Natural killer cell treated with Interleukin-12 subunit alpha and Interleukin-12 subunit beta and Interleukin-15 and Interleukin-18, amount 100 ng/mL, for 72 hours (primary cell): ENCODE data around the gene HACE1. TPM values are rescaled to one million over a fixed set of nuclear protein-coding genes. Genes with fewer than 3 reads are reported as not detected.
"Not testable (repeated sequence)": the region's sequence is repeated elsewhere in the genome, so short reads cannot be mapped to it uniquely, and the experiment has no call there.

Experiments
- ATAC-seq, 2 donors: fragments of 150-1000 bp; cut with Tn5 transposase in 1 of 2; sonication (Bioruptor Pico), chemical (Tn5 transposase) in 1 of 2; 2 replicates each; pipeline ENCODE4 v1.10.0; 2021
- DNase-seq: peaks from one replicate; pipeline ENCODE4 v3.0.0; 2022; ENCODE audit warnings: low spot score
- H3K27ac Mint-ChIP-seq, 2 donors: 1 replicate in 1 of 2; 2 replicates in 1 of 2; pipeline ENCODE4 v1.8.0; 2022; ENCODE audit warnings: mixed read lengths in 2 of 2, mild to moderate bottlenecking in 1 of 2, moderate library complexity in 1 of 2
- H3K27me3 Mint-ChIP-seq, 2 donors: 1 replicate in 1 of 2; 2 replicates in 1 of 2; pipeline ENCODE4 v1.8.0; 2022; ENCODE audit warnings: mixed read lengths in 2 of 2
- H3K36me3 Mint-ChIP-seq: one replicate; pipeline ENCODE4 v1.8.0; 2022; ENCODE audit warnings: mixed read lengths
- H3K4me1 Mint-ChIP-seq, 2 donors: 1 replicate in 1 of 2; 2 replicates in 1 of 2; pipeline ENCODE4 v1.8.0; 2022; ENCODE audit warnings: low read depth in 2 of 2, mixed read lengths in 2 of 2, mild to moderate bottlenecking in 1 of 2
- H3K4me3 Mint-ChIP-seq: one replicate; pipeline ENCODE4 v1.8.0; 2022; ENCODE audit warnings: mixed read lengths
- H3K9me3 Mint-ChIP-seq: 2 replicates; pipeline ENCODE4 v1.8.0; 2022; ENCODE audit warnings: mixed read lengths
- total RNA-seq, 2 donors: library from RNA; stranded (reverse); gene quantifications; one replicate each; pipeline ENCODE4 v1.2.3, GENCODE V29; 2022

Gene HACE1, protein sequence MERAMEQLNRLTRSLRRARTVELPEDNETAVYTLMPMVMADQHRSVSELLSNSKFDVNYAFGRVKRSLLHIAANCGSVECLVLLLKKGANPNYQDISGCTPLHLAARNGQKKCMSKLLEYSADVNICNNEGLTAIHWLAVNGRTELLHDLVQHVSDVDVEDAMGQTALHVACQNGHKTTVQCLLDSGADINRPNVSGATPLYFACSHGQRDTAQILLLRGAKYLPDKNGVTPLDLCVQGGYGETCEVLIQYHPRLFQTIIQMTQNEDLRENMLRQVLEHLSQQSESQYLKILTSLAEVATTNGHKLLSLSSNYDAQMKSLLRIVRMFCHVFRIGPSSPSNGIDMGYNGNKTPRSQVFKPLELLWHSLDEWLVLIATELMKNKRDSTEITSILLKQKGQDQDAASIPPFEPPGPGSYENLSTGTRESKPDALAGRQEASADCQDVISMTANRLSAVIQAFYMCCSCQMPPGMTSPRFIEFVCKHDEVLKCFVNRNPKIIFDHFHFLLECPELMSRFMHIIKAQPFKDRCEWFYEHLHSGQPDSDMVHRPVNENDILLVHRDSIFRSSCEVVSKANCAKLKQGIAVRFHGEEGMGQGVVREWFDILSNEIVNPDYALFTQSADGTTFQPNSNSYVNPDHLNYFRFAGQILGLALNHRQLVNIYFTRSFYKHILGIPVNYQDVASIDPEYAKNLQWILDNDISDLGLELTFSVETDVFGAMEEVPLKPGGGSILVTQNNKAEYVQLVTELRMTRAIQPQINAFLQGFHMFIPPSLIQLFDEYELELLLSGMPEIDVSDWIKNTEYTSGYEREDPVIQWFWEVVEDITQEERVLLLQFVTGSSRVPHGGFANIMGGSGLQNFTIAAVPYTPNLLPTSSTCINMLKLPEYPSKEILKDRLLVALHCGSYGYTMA
- 10 to 100 TPM; 14.1 to 16.8 TPM for total RNA-seq

DNA sequence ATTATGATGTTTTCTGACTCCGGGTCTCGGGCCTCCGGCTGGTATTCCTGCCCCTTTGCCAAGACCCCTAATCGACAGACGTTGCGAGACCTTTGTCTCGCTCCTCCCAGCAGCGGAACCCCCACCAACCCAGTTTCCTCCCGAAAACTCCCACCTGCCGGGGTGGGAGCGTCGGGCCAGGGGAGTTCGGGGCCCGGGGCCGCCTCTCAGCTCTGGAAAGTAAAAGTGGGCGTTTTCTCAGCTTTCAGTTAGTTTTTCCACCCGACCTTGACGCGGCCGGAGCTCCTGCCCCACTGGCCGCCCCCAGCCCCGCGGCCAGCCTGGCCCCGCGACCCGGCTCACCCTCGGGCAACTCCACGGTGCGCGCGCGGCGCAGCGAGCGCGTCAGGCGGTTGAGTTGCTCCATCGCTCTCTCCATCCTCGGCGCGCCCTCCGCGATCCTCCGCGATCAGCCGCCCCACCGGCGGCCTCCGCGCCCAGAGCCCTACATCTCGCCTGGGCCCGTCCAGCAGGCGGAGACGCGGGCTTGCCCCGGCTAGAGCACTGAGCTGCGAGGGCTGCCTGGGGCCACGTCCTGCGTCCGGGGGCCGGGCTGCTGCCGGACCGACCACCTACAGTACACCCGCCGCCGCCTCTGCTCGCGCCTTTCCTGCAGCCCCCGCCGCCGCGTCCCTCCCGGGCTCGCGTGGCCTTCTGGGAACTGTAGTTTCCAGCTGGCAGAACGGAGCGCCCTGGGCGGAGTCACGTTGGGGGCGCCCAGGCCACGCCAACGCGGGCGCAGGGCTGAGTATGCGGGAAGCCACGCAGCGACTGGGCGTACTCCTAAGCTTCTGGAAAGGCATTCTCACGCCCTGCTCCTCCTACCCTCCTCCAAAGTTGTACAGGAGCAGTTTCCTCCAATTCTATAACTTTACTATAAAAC, at the start of gene HACE1:
Gene HACE1, minus strand, starts transcription at position 695 of the 922 bp plus-strand sequence. Its CDS starts 277 bp downstream, at position 418.
- H3K27ac Mint-ChIP-seq = peak within 1 kb of the TSS in 1 of 2 donors; percentile 62

GRCh38 chr6:104908888-104909525, 49.3 kb upstream of the HACE1 start:
- H3K27me3 Mint-ChIP-seq = peaks cover 0 to 44% of the 10 kb centered on the region in 2 donors
- H3K27ac Mint-ChIP-seq = no peak overlapping the region
- ATAC-seq = no peak
- H3K36me3 Mint-ChIP-seq = no peaks in the 10 kb centered on the region
- no peaks in the 10 kb centered on the region for H3K4me1 Mint-ChIP-seq
- no peak for DNase-seq
- no peak overlapping the region for H3K4me3 Mint-ChIP-seq
- H3K9me3 Mint-ChIP-seq = no peaks in the 10 kb centered on the region

More for the DNA sequence above, at the start of gene HACE1:
- Mint-ChIP-seq H3K4me1 (peaks cover 11 to 14% of the 10 kb centered on the region in 2 donors), H3K4me3 (peak within 1 kb of the TSS; percentile 85), H3K36me3 (no peaks in the 10 kb centered on the region), H3K27me3 (peaks cover 10 to 11% of the 10 kb centered on the region in 2 donors), H3K9me3 (no peaks in the 10 kb centered on the region)
- ATAC-seq = peak; percentile 99
- DNase-seq = peak; percentile 92

DNA sequence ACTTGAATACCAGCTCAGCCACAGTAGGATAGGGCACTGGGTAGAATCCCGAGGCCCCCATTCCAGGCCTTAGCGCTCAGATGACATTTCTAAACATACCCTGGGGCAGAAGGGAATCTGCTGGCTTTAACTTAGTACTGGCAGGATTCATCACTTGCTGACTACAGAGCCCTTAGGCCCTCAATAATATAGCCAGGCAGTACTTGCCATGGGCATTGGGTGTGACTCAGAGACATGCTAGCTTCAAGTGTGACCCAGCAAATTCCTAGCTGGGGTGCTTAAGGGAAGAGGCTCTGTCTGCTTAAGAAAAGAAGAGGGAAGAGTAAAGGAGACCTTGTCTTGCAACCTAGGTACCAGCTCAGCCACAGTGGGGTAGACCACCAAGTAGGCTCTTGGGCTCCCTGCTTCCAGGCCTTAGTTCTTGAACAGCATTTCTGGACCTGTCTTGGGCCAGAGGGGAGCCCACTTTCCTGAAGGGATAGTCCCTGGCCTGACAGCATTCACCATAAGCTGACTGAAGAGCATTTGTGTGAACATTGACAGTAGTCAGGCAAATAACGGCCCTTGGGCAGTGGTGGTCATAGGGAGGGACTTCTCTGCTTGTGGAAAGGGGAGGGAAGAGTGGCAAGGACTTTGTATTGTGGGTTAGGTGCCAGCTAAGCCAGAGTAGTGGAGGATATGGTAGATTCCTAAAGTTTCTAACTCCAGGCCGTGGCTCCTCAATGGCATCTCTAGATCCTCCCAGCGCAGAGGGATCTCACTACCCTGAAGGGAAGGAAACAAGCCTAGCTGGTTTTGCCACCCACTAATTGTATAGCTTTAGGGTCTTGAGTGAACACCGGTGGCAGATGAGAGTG, 48.5 kb upstream of the HACE1 start:
- Mint-ChIP-seq H3K27me3 (peaks cover 0 to 39% of the 10 kb centered on the region in 2 donors), H3K27ac (no peak overlapping the region), H3K9me3 (no peaks in the 10 kb centered on the region), H3K4me3 (no peak overlapping the region), H3K4me1 (no peaks in the 10 kb centered on the region), H3K36me3 (no peaks in the 10 kb centered on the region)
- no peak for ATAC-seq
- no peak for DNase-seq

DNA sequence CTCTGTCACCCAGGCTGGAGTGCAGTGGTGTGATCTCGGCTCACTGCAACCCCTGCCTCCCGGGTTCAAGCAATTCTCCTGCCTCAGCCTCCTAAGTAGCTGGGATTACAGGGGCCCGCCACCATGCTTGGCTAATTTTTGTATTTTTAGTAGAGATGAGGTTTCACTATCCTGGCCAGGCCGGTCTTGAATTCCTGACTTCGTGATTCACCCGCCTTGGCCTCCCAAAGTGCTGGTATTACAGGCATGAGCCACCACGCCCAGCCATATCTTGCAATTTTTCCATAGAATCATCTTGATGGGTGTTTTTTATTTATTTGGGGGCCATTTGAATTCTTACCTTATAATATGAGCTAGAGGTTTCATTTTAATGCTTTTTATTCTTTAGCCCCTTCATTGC, 39.2 kb upstream of the HACE1 start:
- not testable (repeated sequence) for H3K9me3 Mint-ChIP-seq, H3K4me3 Mint-ChIP-seq, H3K36me3 Mint-ChIP-seq, DNase-seq, H3K27ac Mint-ChIP-seq, ATAC-seq, H3K4me1 Mint-ChIP-seq
- H3K27me3 Mint-ChIP-seq = peaks cover 13 to 30% of the 10 kb centered on the region in 2 donors

- ATAC-seq (no peak), DNase-seq (no peak)
- no peak overlapping the region for H3K27ac Mint-ChIP-seq
- no peaks in the 10 kb centered on the region for H3K9me3 Mint-ChIP-seq
- peaks cover 21 to 42% of the 10 kb centered on the region in 2 donors for H3K27me3 Mint-ChIP-seq
- H3K4me3 Mint-ChIP-seq = no peak overlapping the region
- H3K36me3 Mint-ChIP-seq = no peaks in the 10 kb centered on the region
- no peaks in the 10 kb centered on the region for H3K4me1 Mint-ChIP-seq
Observed at GRCh38 chr6:104896914-104897313, 37.2 kb upstream of the HACE1 start.

GRCh38 chr6:104888066-104888465, 28.3 kb upstream of the HACE1 start:
- H3K4me3 Mint-ChIP-seq = no peak overlapping the region
- H3K36me3 Mint-ChIP-seq = no peaks in the 10 kb centered on the region
- no peak for ATAC-seq
- peaks cover 4% of the 10 kb centered on the region for H3K9me3 Mint-ChIP-seq
- peaks cover 16 to 47% of the 10 kb centered on the region in 2 donors for H3K27me3 Mint-ChIP-seq
- no peaks in the 10 kb centered on the region for H3K4me1 Mint-ChIP-seq
- DNase-seq = no peak
- H3K27ac Mint-ChIP-seq = no peak overlapping the region

- H3K9me3 Mint-ChIP-seq = peaks cover 4% of the 10 kb centered on the region
- no peaks in the 10 kb centered on the region for H3K36me3 Mint-ChIP-seq
- ATAC-seq (no peak), DNase-seq (no peak)
- no peak overlapping the region for H3K27ac Mint-ChIP-seq
- H3K27me3 Mint-ChIP-seq = peaks cover 16 to 40% of the 10 kb centered on the region in 2 donors
- H3K4me1 Mint-ChIP-seq = no peaks in the 10 kb centered on the region
- H3K4me3 Mint-ChIP-seq = no peak overlapping the region
Observed at GRCh38 chr6:104887350-104887749, 27.6 kb upstream of the HACE1 start.

DNA sequence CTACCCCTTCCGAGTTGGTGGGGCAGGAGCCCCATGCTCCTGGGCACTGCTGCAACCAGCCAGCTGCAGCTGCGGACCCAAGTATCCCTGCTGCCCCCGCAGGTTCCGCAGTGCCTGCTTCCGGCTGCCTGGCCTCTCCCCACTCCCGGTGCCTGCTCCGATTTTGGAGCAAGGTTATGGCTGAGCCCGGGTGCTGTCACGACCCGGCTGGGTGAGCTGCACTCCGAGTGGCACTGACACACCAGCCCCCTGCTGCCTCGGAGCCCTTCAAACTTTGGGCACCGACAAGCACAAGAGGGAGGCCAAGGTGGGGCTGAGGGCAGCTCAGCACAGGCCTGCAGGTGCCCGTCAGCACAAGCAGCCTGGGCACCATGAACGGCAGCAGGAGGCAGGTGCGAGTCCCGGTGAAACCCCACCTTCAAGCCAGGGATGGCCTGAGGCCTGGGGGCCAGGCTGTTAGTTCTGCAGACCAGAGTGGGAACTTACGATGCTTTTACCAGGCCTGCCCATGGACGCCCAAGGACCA, 25.9 kb upstream of the HACE1 start:
- Mint-ChIP-seq H3K27ac (no peak overlapping the region), H3K4me3 (no peak overlapping the region), H3K9me3 (peaks cover 4% of the 10 kb centered on the region), H3K36me3 (no peaks in the 10 kb centered on the region), H3K27me3 (peaks cover 18 to 44% of the 10 kb centered on the region in 2 donors), H3K4me1 (no peaks in the 10 kb centered on the region)
- no peak for ATAC-seq
- no peak for DNase-seq

GRCh38 chr6:104884867-104885517, 25.3 kb upstream of the HACE1 start:
- DNase-seq (no peak), ATAC-seq (no peak)
- Mint-ChIP-seq H3K4me3 (no peak overlapping the region), H3K9me3 (peaks cover 4% of the 10 kb centered on the region), H3K27me3 (peaks cover 20 to 50% of the 10 kb centered on the region in 2 donors), H3K36me3 (no peaks in the 10 kb centered on the region), H3K27ac (no peak overlapping the region), H3K4me1 (no peaks in the 10 kb centered on the region)

GRCh38 chr6:104881964-104882668, 22.4 kb upstream of the HACE1 start:
- Mint-ChIP-seq H3K36me3 (no peaks in the 10 kb centered on the region), H3K9me3 (no peaks in the 10 kb centered on the region), H3K4me3 (no peak overlapping the region), H3K27ac (no peak overlapping the region), H3K4me1 (no peaks in the 10 kb centered on the region), H3K27me3 (peaks cover 21 to 41% of the 10 kb centered on the region in 2 donors)
- DNase-seq (no peak), ATAC-seq (no peak)

DNA sequence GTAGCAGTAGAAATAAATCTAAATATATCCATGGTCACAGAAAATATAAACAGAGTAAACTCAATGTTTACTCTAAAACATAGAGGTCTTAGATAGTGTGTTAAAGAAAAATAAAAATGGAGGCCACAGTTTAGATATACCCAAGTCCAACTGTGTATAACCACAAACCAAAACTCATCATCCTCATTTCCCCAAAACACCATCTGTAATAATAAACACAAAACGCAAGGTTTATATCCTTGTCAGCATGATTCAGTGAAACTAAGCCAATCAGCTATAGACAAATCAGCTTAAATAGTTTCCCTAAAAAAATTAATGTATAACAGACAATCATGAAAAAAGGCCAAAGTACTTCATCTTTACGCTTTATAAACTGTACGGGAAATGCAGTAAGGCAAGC, 2.7 kb upstream of the HACE1 start:
- no peaks in the 10 kb centered on the region for H3K36me3 Mint-ChIP-seq
- peaks cover 11 to 14% of the 10 kb centered on the region in 2 donors for H3K4me1 Mint-ChIP-seq
- H3K27ac Mint-ChIP-seq = no peak overlapping the region
- ATAC-seq (no peak), DNase-seq (no peak)
- H3K4me3 Mint-ChIP-seq = no peak overlapping the region
- no peaks in the 10 kb centered on the region for H3K9me3 Mint-ChIP-seq
- H3K27me3 Mint-ChIP-seq = peaks cover 21 to 24% of the 10 kb centered on the region in 2 donors
